Mammary epithelial cell (primary cell): ENCODE results near the gene FANCE.

Source experiments
- EZH2 ChIP-seq: IDR thresholded peaks from 2 replicates; pipeline ENCODE4 v1.6.1; 2012; ENCODE audit warnings: low read length, inconsistent platforms, borderline replicate concordance
- TF ChIP-seq, protein P1 (sequence below), 2 donors: IDR thresholded peaks in 1 of 2; conservative IDR thresholded peaks in 1 of 2; 2 replicates each; pipeline ENCODE4 v1.5.1; 2011 to 2012; ENCODE audit warnings: inconsistent platforms in 2 of 2, low read length in 2 of 2, mild to moderate bottlenecking in 2 of 2, control low read depth in 1 of 2, low read depth in 1 of 2; ENCODE audit not compliant: insufficient read depth in 1 of 2; ENCODE audit errors: extremely low read depth in 1 of 2

DNA sequence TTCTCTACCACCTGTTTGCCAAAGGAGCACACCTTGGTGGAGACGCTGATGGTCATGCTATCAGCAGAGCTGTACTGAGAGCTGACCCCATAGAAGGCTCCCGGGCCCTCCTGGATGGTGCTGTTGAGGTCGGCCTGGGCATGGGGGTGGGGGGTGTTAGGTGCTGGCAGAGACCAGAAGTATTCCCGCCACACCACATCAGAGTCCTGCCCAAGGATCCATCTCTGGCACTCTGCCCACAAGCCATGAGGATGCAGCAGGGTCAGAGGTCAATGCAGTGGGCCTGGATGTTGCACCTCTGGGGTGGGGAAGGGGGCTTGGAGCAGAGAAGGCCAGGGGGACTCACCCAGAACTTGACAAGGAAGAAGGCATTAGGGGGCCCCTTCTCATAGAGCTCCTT is 23.4 kb downstream of the FANCE start:
- TF ChIP-seq, protein P1, sequence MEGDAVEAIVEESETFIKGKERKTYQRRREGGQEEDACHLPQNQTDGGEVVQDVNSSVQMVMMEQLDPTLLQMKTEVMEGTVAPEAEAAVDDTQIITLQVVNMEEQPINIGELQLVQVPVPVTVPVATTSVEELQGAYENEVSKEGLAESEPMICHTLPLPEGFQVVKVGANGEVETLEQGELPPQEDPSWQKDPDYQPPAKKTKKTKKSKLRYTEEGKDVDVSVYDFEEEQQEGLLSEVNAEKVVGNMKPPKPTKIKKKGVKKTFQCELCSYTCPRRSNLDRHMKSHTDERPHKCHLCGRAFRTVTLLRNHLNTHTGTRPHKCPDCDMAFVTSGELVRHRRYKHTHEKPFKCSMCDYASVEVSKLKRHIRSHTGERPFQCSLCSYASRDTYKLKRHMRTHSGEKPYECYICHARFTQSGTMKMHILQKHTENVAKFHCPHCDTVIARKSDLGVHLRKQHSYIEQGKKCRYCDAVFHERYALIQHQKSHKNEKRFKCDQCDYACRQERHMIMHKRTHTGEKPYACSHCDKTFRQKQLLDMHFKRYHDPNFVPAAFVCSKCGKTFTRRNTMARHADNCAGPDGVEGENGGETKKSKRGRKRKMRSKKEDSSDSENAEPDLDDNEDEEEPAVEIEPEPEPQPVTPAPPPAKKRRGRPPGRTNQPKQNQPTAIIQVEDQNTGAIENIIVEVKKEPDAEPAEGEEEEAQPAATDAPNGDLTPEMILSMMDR (conservative IDR thresholded peaks at IDR 0.05 in 1 of 2, IDR thresholded peaks at IDR 0.05 in 1 of 2; ENCODE audit: extremely low read depth in 1 of 2, insufficient read depth in 1 of 2, low read depth in 1 of 2, low read length in 2 of 2): no peak
- TF ChIP-seq EZH2: no peak
